ENCODE data around the gene ARG1.

GRCh38 chr6:131568726-131569125, 4.3 kb upstream of the ARG1 start:
- TF ChIP-seq SUZ12 (IDR thresholded peaks at IDR 0.05) (no peak), PKNOX1 (IDR thresholded peaks at IDR 0.05) (no peak)

Data from HEK293T (cell line).